ENCODE data around the gene HOXA9. TPM values are rescaled to one million over a fixed set of nuclear protein-coding genes. Genes with fewer than 3 reads are reported as not detected.

HOXA9 gene
- total RNA-seq, 1 donor from 2014 or later = 10.4 TPM

DNA sequence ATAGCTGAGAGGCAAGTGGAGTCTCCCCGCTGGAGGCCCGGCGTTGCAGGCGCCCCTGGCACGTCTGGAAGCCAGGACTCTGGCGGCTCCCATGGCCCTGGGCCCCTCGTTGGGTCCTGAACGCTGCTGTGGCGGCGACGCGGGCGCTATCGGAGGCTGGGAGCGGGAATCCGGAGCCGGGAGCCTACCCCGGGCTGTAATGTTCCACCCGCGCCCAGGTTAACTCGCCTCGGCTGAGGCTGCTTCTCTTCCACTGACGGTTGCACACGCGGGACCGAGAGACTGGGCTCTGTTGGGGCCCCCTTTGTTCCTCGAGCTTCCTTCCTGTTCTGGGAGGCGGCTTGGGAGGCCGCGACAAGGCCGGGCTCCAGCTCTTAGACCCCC is 20.6 kb downstream of the HOXA9 start:
- DNase-seq (ENCODE audit: low spot score) = no peak

DNA sequence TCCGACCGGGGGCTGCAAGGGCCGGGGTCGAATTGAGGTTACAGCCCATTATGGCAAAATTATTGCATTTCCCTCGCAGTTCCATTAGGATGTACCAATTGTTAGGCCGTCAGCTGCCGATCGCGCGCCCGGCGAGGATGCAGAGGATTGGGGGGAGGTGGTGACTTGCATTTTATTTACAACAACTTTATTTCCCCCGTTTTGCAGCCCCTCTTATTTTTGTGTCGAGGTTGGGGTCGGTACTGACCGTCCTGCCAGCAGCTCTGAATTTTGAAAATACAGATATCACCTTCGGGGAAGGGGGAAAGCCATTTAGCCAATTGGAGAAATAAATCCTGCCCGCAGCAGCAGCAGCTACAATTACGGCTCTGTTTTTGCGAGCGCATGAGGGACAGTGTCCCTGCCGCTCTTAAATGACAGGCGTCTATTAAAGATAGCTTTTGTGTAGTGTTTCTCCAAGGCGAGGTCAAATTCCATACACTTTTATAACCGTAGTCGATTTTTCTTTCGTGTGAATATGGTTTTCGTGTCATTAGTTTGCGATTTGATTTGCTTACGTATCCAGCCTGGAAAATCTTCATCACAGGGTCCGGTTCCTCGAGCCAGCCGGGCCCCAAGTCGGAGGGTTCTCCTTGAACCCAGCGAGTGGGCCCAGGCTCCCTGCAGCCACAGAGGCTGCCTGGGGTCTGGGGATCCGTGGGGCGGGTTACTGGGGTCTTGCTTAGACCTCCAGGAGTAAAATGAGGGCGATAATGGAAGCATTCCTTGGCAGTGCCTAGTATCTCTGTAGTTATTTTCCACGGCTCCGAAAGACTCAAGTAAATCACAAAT is 21.2 kb downstream of the HOXA9 start:
- no peak for DNase-seq (ENCODE audit: low spot score)

DNA sequence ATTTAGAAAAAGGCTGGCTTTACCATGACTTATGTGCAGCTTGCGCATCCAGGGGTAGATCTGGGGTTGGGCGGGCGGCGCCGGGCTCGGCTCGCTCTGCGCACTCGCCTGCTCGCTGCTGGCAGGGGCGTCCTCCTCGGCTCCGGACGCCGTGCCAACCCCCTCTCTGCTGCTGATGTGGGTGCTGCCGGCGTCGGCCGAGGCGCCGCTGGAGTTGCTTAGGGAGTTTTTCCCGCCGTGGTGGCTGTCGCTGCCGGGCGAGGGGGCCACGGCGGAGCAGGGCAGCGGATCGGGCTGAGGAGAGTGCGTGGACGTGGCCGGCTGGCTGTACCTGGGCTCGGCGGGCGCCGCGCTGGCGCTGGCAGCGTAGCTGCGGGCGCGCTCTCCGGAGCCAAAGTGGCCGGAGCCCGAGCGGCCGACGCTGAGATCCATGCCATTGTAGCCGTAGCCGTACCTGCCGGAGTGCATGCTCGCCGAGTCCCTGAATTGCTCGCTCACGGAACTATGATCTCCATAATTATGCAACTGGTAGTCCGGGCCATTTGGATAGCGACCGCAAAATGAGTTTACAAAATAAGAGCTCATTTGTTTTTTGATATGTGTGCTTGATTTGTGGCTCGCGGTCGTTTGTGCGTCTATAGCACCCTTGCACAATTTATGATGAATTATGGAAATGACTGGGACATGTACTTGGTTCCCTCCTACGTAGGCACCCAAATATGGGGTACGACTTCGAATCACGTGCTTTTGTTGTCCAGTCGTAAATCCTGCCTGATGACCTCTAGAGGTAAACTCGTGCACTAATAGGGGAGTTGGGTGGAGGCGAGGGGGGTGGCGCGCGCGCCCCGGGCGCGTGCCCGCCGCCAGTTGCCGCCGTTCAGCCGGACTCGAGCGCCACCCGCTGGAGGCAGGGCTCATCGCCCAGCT is 22.1 kb downstream of the HOXA9 start, which contains the start of gene HOXA5:
Gene HOXA5 (minus strand): TSS at position 659 of the 927 bp plus-strand sequence. CDS start 74 bp downstream, at position 585.
- DNase-seq (ENCODE audit: low spot score) = no peak

DNA sequence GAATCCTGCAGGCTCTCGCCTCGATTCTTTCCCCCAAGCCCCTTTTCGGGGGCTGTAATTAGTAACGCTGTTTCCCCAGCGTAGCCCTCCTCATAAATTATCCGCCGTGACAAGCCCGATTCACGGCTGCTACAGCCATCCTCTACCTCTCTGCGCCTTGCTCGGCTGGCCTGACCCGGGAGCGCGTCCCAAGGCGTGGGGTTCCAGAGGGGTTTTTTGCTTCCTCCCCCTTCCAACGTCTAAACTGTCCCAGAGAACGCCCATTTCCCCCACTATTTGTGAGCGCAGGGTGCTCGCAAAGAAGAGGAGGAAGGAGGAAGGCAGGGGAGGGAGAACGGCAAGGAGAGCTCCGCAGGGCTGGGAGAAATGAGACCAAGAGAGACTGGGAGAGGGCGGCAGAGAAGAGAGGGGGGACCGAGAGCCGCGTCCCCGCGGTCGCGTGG is 22.7 kb downstream of the HOXA9 start:
- DNase-seq (ENCODE audit: low spot score) = no peak

DNA sequence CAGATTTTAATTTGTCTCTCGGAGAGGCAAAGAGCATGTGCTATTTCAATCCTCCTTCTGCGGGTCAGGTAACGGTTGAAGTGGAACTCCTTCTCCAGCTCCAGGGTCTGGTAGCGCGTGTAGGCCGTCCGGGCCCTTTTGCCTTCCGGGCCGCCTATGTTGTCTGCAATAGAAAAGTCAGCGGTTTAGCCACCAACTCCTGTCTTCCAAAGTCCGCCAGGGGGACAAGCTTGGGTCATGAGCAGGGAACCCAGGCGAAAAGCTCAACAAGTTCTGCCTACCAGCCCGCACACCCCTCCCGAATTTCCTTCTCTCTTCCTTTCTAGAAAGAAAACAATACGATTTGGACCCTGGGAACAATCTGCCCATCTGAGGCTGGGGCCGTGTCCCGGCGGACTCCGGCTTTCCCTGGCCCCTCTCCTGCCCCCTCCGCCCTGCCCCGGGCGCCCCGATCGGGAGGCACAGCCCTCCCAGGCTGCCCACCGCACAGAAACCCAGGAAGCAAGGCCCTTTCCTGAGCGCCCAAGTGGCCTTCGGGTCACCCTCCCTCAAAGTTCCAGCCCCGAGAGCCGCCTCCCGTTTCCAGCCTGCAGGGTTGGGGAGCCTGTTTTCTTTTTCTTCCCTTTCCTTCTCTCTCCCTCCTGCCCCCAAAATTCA is 23.3 kb downstream of the HOXA9 start:
- no peak for DNase-seq (ENCODE audit: low spot score)

DNA sequence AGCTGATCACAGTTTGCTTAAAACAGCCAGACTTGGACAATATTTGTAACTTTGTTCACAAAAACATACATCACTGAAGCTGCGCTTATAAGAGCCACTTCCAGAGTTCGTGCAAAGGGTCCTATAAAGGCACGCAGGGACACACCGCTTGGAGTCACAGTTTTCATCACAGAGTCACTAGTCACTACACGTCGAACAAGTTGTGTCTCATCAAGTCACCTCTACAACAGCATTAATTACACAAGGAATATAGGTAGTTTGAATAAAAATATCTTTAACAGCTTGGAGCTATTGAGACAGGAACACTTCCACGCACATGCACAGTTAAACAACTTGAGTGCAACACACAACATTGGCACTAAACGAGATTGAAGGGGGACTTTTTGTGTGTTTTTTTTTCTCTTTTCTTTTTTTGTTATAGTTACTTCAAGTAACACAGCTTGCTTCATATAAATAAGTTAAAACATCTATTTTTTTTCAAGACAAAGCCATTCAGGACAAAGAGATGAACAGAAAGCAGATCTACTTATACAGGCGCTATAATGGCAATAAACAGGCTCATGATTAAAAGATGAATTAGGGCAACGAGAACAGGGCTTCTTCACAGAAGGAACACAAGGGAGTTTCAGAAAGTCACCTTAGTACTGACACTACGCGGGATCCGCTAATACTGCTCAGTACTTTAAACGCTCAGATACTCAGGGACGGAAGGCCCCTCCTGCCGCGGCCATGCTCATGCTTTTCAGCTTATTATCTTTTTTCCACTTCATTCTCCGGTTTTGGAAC is 24.0 kb downstream of the HOXA9 start:
- no peak for DNase-seq (ENCODE audit: low spot score)

DNA sequence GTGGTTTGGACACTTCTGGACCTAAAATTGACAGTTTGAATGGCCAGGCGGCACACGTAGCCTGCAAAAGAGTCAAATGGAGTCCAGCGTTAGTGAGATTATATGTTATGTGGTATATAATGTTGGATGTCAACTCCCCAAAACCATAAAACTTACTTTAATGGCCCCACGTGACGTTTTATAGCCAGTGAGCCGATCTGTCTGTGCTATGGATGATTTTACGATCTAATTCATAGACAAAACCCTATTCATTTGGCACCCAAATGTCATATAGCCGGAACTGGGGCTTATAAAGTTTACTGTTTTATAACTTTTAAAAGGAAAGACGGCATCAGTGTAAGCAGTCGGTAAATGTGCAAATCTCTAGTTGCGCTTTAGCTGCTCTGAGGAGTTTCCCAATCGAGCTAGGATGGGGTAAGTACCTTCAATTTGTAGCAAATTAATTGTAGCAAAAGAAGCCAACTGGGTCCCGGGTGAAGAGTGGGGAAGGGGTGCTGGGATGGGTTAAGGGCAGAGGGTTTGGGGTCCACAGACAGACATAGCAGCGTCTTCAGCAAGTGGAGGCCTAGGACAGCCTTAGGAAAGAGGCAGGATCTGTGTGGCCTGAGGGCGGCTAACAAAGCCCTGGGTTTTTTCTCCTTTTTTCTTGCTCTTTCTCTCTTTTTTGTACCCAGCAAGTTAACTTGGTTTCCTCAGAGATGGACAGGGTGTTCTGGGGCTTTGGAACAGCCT is 25.0 kb downstream of the HOXA9 start:
- DNase-seq (ENCODE audit: low spot score) = no peak

DNA sequence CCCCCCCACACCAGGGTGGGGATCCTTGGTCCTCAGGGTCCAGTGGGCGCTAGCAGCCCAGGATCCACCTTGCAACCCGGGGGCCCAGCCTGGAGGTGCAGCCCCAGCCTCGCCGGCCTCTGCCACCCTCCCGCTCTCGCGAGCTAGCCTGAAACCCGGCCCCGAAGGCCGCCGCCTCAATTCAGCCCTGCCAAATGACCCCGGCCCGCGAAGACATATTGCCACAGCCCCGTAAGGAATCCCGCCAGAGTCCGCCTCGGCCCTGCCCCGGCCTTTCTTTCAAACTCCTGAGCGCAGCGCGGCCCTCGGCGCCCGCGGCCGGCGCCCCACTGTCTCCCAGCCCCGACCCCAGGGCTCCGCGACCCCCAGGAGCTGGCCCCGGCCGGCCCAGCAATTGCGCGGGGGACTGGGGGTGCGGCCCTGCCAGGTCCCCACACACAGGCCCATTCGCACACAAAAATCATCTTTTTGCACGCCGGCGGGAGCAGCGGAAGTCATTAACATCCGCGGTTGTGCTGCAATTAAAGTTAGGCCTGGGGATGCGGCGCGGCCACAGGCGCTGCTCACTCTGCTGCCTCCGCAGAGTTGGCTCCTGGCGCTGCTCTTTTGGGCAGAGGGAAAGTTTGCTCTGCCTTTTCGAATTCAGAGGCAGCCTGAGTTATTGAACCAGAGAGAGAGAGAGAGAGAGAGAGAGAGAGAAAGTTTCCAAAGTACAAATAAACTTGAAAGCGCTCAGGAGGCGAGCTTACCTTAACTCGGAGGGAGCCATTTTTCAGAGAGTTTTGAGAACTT is 25.8 kb downstream of the HOXA9 start:
- no peak for DNase-seq (ENCODE audit: low spot score)

DNA sequence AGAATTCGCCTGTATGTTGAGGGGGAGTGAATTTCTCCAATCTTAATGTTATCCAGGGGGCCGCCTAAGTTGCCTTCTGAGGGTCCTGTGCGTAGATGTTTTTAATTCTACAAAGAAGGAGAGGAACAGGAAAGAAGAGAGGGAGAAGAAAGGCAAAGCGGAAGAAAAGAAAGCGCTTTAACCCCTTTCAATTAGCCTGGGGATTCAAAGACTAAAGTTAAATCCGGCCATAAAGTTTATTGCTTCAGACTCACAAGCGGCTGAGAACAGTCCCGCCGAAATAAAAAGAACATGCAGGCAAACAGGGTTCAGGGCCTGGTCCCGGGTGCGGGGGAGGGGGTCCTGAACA is 26.4 kb downstream of the HOXA9 start:
- no peak for DNase-seq (ENCODE audit: low spot score)

DNA sequence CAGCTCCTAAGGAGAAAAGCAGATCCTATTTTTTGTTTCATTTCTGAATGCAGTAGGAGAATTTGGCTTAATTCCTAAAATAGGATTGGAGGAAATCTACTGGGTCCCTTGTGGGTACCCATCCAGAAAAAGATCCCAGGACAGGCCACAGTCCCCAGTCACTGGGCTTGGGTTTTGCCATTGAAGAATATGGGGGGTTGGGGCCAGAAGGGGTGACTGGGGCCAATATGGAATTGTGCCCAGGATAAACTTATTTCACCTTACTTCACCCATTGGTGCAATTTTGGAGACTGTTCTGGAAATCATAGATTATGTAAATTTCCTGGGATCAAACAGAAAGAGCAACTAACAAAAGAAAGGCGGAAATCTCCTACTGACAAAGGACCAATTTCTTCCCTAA is 26.9 kb downstream of the HOXA9 start:
- DNase-seq (ENCODE audit: low spot score) = no peak

DNA sequence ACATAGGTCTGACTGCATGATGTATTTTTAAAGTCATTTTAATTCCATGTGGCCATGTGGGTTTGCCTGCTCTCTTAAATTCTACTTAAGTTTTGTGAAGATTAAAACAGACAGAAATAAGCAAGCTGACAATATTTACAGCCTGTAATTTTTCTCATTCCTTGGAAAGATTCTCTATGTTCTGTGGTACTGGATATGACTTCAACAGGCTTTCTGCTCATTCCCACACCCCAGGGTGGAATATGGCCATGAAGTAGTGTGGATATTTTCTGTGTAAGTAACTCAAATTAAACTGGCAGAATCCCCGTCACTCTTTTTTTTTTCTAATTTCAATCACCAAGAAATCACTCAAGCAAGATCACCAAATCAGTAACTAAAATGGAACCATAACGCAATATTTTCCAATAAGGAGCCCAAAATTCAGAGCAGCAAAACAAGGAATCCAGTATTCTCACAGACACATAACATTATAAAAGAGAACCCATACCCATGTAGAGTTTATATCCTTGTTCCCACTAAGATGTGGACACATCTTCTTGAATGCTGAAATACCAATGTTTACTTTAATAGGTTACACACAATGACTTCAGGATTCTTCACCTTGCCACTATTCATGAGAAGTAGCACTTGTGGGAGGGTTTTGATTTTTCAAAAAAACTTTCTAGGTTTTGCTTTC is 27.6 kb downstream of the HOXA9 start:
- DNase-seq (ENCODE audit: low spot score) = no peak

DNA sequence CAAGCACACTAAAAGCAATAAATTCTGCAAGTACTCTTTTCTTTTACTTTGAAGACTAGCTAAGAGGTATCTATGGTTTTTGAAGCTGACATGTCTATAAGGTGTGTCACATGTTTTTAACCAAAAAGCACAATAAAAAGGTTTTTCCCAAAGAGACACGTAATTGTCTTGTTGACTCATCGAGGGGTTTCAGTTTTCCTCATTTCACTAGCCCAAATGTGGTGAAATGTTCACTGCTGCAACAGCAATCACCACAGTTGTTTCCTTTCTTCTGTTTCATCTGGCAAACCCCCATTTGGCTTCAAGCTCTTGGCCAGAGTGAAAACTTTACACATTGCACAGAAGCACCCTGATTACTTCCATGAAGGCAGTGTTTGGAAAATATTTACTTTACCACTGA is 30.9 kb downstream of the HOXA9 start:
- no peak for DNase-seq (ENCODE audit: low spot score)

DNA sequence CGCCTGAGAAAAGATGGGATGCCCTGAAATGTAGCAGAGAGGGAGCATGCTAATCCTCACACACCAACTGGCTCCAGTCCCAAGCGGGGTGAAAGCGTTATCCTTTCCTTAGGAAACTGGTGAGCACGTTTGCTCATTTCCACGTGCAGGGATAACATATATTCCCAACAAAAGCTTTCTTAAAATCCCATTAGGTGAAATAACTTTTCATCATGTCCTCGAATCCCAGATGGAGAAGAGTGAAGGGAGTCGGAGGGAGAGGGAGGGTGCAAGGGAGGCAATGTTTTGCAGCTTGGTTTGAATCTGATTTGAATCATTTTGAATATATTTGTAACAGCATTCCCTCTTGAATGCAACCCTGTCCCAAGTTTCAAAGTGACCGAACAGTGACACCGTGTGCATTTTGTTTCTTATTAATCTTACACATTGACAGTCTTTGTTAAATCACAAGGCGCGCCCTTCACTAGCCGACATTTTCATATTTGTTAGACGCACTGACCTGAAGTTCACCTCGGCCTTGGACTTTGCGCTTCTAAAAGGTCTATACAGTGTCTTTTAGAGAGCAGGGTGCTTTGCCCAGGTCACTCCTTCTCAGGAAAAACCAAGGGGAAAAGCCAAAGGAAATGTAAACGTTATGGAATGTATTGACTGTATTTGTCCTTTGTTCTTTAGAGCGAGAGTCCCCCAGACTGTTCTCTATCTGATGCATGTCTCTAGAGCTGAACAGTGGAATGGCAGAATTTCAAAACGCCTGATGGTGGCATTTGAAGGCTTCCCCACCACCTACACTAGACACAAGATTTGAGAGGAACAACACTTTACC is 31.7 kb downstream of the HOXA9 start:
- DNase-seq (ENCODE audit: low spot score) = no peak

DNA sequence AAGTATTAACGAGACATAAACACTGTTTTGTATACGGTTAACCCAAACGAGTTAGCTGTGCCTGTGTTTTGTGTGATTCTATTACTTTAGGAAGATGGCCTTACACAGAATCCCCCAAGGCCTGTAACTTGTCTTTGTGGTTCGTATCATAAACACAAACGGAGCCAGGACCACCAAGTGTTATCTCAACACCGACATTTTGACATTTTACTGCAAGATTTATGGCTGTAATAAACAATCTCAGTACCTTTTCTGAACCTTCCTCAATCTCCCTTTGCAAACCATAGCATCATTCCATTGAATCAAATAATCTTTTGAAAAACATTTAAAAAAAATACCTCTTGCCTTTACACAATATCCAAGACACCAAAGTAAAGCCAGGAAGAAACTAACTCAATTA is 32.4 kb downstream of the HOXA9 start:
- no peak for DNase-seq (ENCODE audit: low spot score)

DNA sequence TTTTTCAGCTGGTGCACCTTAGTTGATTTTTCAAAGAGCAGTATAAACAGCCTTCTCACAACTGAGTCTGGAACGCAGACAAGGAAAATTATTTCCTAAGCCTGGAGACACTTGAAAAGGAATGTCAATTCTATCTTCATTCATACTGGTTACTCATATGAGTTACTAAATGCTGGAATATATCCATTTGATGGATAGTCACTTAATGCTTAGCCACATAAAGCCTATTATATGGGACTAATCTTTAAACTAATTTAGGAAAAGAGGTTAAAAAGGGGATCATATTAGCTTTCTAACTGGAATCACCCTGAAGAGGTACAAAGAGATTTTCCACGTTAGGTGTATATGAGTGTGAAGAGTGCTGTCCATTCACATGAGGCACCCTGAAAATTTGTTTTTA is 33.1 kb downstream of the HOXA9 start:
- no peak for DNase-seq (ENCODE audit: low spot score)

DNA sequence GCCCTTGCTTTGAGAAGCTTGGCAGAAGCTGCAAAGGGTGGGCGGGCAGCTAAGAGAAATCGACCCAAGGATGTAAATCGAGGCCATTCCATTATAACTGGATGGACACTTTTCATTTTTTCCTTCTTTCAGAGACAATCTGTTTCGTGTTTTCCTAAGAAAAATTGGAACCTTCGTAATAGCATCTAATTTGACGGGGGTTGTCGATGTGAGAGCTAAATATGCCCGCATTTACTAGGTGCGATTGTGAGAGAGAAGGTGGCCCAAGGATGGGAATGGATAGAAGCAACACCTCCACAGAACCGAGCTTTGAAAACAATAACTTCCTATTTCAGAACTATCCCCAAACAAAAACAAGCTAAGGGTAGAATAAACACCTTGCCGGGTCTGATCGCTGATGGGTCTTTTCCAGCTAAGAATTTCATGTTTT is 33.9 kb downstream of the HOXA9 start:
- DNase-seq (ENCODE audit: low spot score) = no peak

DNA sequence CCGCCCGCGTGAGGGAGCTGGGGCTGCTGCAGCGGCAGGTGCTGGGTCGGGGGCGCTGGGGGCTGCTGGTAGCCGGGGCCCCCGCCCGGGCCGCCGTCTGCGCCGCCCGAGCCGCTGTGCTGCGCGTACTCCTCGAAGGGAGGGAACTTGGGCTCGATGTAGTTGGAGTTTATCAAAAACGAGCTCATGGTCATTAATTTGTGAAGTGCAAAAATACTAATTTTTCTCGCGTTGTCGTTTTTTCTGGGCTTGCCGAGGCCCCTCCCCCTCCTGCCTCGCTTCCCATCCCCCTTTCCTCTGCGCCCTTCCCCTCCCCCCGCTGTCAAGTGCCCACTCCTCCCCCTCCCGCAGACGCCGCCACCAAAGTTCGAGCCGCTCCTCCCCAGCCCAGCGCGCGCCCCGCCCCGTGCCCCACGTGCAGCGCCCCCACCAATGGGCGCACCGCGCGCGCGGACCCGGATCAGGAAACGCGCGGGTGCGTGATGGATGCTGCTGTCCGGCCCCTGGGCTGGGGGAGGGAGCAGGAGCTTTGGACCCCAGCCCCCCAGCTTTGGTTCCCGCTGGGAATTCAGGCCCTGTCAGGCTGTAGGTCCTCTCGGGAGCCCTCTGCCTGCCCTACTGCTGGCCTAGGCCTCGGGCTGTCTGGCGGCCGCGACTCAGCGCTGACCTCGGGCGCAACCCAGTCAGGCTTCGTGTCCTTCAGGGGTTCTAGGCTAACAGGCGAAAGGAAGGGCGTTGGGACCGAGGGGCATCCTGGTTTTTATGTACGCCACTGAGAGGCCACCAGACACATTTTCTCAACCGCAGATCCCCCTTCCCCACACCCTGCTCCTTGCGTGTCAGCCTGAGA is 34.6 kb downstream of the HOXA9 start, which contains the start of gene HOXA4:
Gene HOXA4 (minus strand): TSS at position 218 of the 850 bp plus-strand sequence. CDS start 24 bp downstream, at position 194.
- peak; percentile 98 for DNase-seq (ENCODE audit: low spot score)
